Prostate gland (tissue), 2 donors: Measurements from ENCODE around the gene GNE.

Experiments
- CTCF ChIP-seq, 4 experiments: fragments of 200-600 bp in 2 of 4; fragments of 450-650 bp in 2 of 4; sonication (generic) in 2 of 4; IDR thresholded peaks; 1 replicate in 3 of 4; 2 replicates in 1 of 4; pipeline ENCODE4 v1.5.1; 2016 to 2019; ENCODE audit warnings: antibody characterized with exemption in 4 of 4, mild to moderate bottlenecking in 2 of 4, moderate library complexity in 2 of 4
- POLR2A ChIP-seq: fragments of 450-650 bp; IDR thresholded peaks from one replicate; pipeline ENCODE4 v1.6.1; 2016; ENCODE audit warnings: antibody characterized with exemption, mild to moderate bottlenecking
- POLR2AphosphoS5 ChIP-seq: sonication (generic); formaldehyde crosslinking; IDR thresholded peaks from one replicate; pipeline ENCODE4 v1.6.1; 2017; ENCODE audit warnings: antibody characterized with exemption

GRCh38 chr9:36169708-36170107 is 88.5 kb downstream of the GNE start:
- TF ChIP-seq CTCF (IDR thresholded peaks at IDR 0.05) (no peak), POLR2A (no peak), POLR2AphosphoS5 (no peak)
